HepG2 (cell line): ENCODE data around the gene HCFC1R1. TPM values are rescaled to one million over a fixed set of nuclear protein-coding genes. Genes with fewer than 3 reads are reported as not detected.

ENCODE experiments used
- BCLAF1 ChIP-seq: fragments of 450-650 bp; IDR thresholded peaks from 2 replicates; pipeline ENCODE4 v1.6.1; 2017; ENCODE audit warnings: mild to moderate bottlenecking
- CEBPG ChIP-seq: IDR thresholded peaks from 2 replicates; pipeline ENCODE4 v1.6.1; 2016
- CERS6 ChIP-seq: sonication (generic); formaldehyde crosslinking; IDR thresholded peaks from 2 replicates; pipeline ENCODE4 v1.5.0; 2020; ENCODE audit warnings: missing genetic modification reagents
- DMAP1 ChIP-seq: IDR thresholded peaks from 2 replicates; pipeline ENCODE4 v1.6.1; 2016
- E2F2 ChIP-seq: sonication (generic); formaldehyde crosslinking; IDR thresholded peaks from 2 replicates; pipeline ENCODE4 v1.4.0; 2020; ENCODE audit warnings: missing genetic modification reagents, borderline replicate concordance
- ELF4 ChIP-seq: sonication (generic); formaldehyde crosslinking; IDR thresholded peaks from 2 replicates; pipeline ENCODE4 v1.5.0; 2020; ENCODE audit warnings: missing genetic modification reagents, mild to moderate bottlenecking, moderate library complexity, borderline replicate concordance
- HMG20B ChIP-seq: conservative IDR thresholded peaks from 2 replicates; pipeline ENCODE4 v1.6.1; 2016; ENCODE audit warnings: missing genetic modification reagents, missing compliant biosample characterization
- ISX ChIP-seq: sonication (generic); formaldehyde crosslinking; conservative IDR thresholded peaks from 2 replicates; pipeline ENCODE4 v1.5.0; 2020; ENCODE audit warnings: missing genetic modification reagents
- MED13 ChIP-seq: sonication (generic); formaldehyde crosslinking; IDR thresholded peaks from 2 replicates; pipeline ENCODE4 v1.5.0; 2020; ENCODE audit warnings: missing genetic modification reagents
- NFIB ChIP-seq: sonication (generic); formaldehyde crosslinking; IDR thresholded peaks from 2 replicates; pipeline ENCODE4 v1.9.0; 2021; ENCODE audit warnings: missing genetic modification reagents, mild to moderate bottlenecking, borderline replicate concordance
- POGZ ChIP-seq: sonication (generic); formaldehyde crosslinking; IDR thresholded peaks from 2 replicates; pipeline ENCODE4 v1.4.0; 2020; ENCODE audit warnings: mild to moderate bottlenecking, missing genetic modification reagents
- PRMT3 ChIP-seq: sonication (generic); formaldehyde crosslinking; IDR thresholded peaks from 2 replicates; pipeline ENCODE4 v1.8.1; 2022; ENCODE audit warnings: low read depth, mild to moderate bottlenecking, moderate library complexity, missing genetic modification reagents, borderline replicate concordance
- RAD21 ChIP-seq: fragments of 450-650 bp; formaldehyde crosslinking; IDR thresholded peaks from 2 replicates; pipeline ENCODE4 v1.5.0; 2020; ENCODE audit warnings: mild to moderate bottlenecking
- ZFP37 ChIP-seq: sonication (generic); formaldehyde crosslinking; IDR thresholded peaks from 2 replicates; pipeline ENCODE4 v1.4.0; 2020; ENCODE audit warnings: missing genetic modification reagents, borderline replicate concordance
- ZFP41 ChIP-seq: sonication (generic); formaldehyde crosslinking; IDR thresholded peaks from 2 replicates; pipeline ENCODE4 v1.4.0; 2020; ENCODE audit warnings: mild to moderate bottlenecking, missing genetic modification reagents, borderline replicate concordance
- ZNF121 ChIP-seq: sonication (generic); formaldehyde crosslinking; IDR thresholded peaks from 2 replicates; pipeline ENCODE4 v1.5.0; 2020; ENCODE audit warnings: mild to moderate bottlenecking, missing genetic modification reagents
- ZNF260 ChIP-seq: sonication (generic); formaldehyde crosslinking; IDR thresholded peaks from 2 replicates; pipeline ENCODE4 v1.4.0; 2020; ENCODE audit warnings: missing genetic modification reagents, low read depth, mild to moderate bottlenecking, borderline replicate concordance
- ZNF484 ChIP-seq: sonication (generic); formaldehyde crosslinking; IDR thresholded peaks from 2 replicates; pipeline ENCODE4 v1.5.1; 2020; ENCODE audit warnings: mild to moderate bottlenecking, low read depth, missing genetic modification reagents, borderline replicate concordance
- ZNF646 ChIP-seq: sonication (generic); formaldehyde crosslinking; IDR thresholded peaks from 2 replicates; pipeline ENCODE4 v1.9.0; 2021; ENCODE audit warnings: mild to moderate bottlenecking, missing genetic modification reagents
- polyA plus RNA-seq, 8 experiments: library from polyadenylated mRNA; depleted of rRNA in 3 of 8; stranded (reverse) in 7 of 8; unstranded in 1 of 8; fragments of >200 nt; fragmentation: Illumina TruSeq in 4 of 8; extraction: Trizol in 4 of 8; gene quantifications; 2 replicates each; pipeline versions ENCODE4 v1.2.1 to v1.2.3, GENCODE V29; 2011 to 2016; ENCODE audit warnings: low read depth in 4 of 8, missing spikeins in 1 of 8, mixed read lengths in 1 of 8; ENCODE audit not compliant: insufficient read depth in 1 of 8
- total RNA-seq, 5 experiments: library from RNA; depleted of rRNA; stranded (reverse); fragments of >200 nt; fragmentation: Illumina TruSeq; extraction: Trizol; gene quantifications; 2 replicates each; pipeline ENCODE4 v1.2.3, GENCODE V29; 2016; ENCODE audit warnings: low read depth in 1 of 5

Gene HCFC1R1
- total and polyA plus RNA-seq, 2 of the 13 experiments (the other 11 are each of a cell fraction or from before 2014, with no cell fraction given) = 13.8 to 16.1 TPM

DNA sequence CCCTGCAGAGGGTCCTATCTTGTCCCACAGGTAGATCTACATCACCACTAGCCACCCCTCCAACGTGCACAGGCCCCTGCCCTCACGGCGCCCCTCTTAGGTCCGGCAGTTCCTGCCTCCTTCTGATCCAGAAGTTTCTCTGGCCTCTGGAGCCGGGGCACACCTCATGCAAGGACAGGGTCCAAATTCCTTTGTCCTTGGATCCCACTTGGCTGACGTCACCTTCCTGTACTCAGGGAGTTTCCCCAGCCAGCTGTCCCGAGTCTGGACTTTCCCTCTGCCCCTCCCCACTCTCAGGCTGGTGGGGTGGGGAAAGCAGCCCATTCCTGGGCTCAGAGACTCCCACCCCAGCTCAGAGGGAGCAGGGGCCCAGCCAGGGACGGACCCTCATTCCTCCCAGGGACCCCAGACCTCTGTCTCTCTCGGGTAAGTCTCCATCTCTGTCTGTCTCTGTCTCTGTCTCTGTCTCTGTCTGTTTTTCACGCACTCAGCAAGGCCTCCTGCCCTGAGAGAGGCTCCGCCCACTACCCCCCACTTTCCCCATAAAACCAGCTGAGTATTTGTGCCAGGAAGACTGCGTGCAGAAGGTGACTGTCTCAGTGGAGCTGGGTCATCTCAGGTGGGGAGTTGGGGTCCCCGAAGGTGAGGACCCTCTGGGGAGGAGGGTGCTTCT lies 41.5 kb upstream of the HCFC1R1 start, which contains the start of gene IL32 (continued):
- TF ChIP-seq BCLAF1 = no peak
- TF ChIP-seq ISX (CRISPR knock-in tag) = 0 out of 2 replicates have a peak, but pooled peaks have one; percentile 58
- no peak for TF ChIP-seq ZNF646
- TF ChIP-seq ZNF260 = no peak
- TF ChIP-seq E2F2 (CRISPR knock-in tag) = 0 out of 2 replicates have a peak, but pooled peaks have one; percentile 77
- TF ChIP-seq ZNF121 = no peak
- TF ChIP-seq CEBPG = peak; percentile 53; the same call in 1 of the 2 replicates
- TF ChIP-seq MED13 (CRISPR knock-in tag) = 0 out of 2 replicates have a peak, but pooled peaks have one; percentile 22
- TF ChIP-seq RAD21 = no peak
- TF ChIP-seq HMG20B (CRISPR knock-in tag) = no peak
- no peak for TF ChIP-seq ZFP41
- no peak for TF ChIP-seq ZFP37 (CRISPR knock-in tag)
- TF ChIP-seq NFIB (CRISPR knock-in tag) = no peak
- no peak; the same call in 1 of the 2 replicates for TF ChIP-seq PRMT3 (CRISPR knock-in tag)
- no peak for TF ChIP-seq ZNF484
- TF ChIP-seq CERS6 (CRISPR knock-in tag) = no peak
- TF ChIP-seq ELF4 = peak; percentile 49; the same call in 1 of the 2 replicates
- TF ChIP-seq POGZ (CRISPR knock-in tag) = no peak
- peak; percentile 82 for TF ChIP-seq DMAP1 (CRISPR knock-in tag)
